ENCODE results near the gene HNRNPDL. TPM values are rescaled to one million over a fixed set of nuclear protein-coding genes. Genes with fewer than 3 reads are reported as not detected.
"Not testable (repeated sequence)": the region's sequence is repeated elsewhere in the genome, so short reads cannot be mapped to it uniquely, and the experiment has no call there.

Gene HNRNPDL
- total and polyA plus RNA-seq, 2 of the 13 experiments (the other 11 are each of a cell fraction or from before 2014, with no cell fraction given), result 167 to 414 TPM

- no TSS peak for BruUV-seq (replicated peaks)
- TF ChIP-seq CBX5 (CRISPR knock-in tag; IDR thresholded peaks at IDR 0.05; ENCODE audit: borderline replicate concordance) (no peak), GABPA (IDR thresholded peaks at IDR 0.05; ENCODE audit: low read depth, low read length) (no peak), GABPA (CRISPR knock-in tag; IDR thresholded peaks at IDR 0.05; ENCODE audit: low read depth) (no peak), ZNF564 (CRISPR knock-in tag; IDR thresholded peaks at IDR 0.05) (no peak), FOXA3 (CRISPR knock-in tag; IDR thresholded peaks at IDR 0.05) (no peak), LRRFIP1 (CRISPR knock-in tag; conservative IDR thresholded peaks at IDR 0.05) (no peak), NFYC (CRISPR knock-in tag; IDR thresholded peaks at IDR 0.05) (peak; percentile 47), MAFG (CRISPR knock-in tag; IDR thresholded peaks at IDR 0.05) (no peak), ZNF30 (CRISPR knock-in tag; IDR thresholded peaks at IDR 0.05) (no peak), ZMYM4 (CRISPR knock-in tag; IDR thresholded peaks at IDR 0.05) (0 out of 2 replicates have a peak, but pooled peaks have one; percentile 38), MTA1 (CRISPR knock-in tag; IDR thresholded peaks at IDR 0.05; ENCODE audit: borderline replicate concordance) (no peak), MAFF (IDR thresholded peaks at IDR 0.05; ENCODE audit: low read depth, low read length) (peak; percentile 73), NFYB (CRISPR knock-in tag; IDR thresholded peaks at IDR 0.05) (peak; percentile 63; the same call in 1 of the 2 replicates), RFX5 (IDR thresholded peaks at IDR 0.05; ENCODE audit: low read depth, low read length) (no peak), PITX1 (CRISPR knock-in tag; IDR thresholded peaks at IDR 0.05) (no peak), ZNF333 (CRISPR knock-in tag; IDR thresholded peaks at IDR 0.05; ENCODE audit: borderline replicate concordance) (no peak), MAFK (conservative IDR thresholded peaks at IDR 0.05 in 1 of 2, IDR thresholded peaks at IDR 0.05 in 1 of 2; ENCODE audit: low read length in 2 of 2) (peak; percentile 42 to 62)
- in situ Hi-C loops (cut with HindIII; ENCODE audit: extremely low pct_ligation_motif_present, low pct_unique_long_range_greater_than_20kb) (loop anchor here (5.0 kb wide), 1 partner anchor 39 kb away; no protein-coding TSS in a partner anchor), intact Hi-C loops (cut with micrococcal nuclease; ENCODE audit: unreplicated experiment) (no loop called here)
- no peaks in the 10 kb centered on the region for H3K36me3 ChIP-seq (replicated peaks in 1 of 2; ENCODE audit: control insufficient read depth in 1 of 2, insufficient read depth in 2 of 2, low read length in 2 of 2)
- H3K4me1 ChIP-seq (ENCODE audit: insufficient read depth, low read length), result peaks cover 20% of the 10 kb centered on the region
- ATAC-seq (no peak; the same call in 2 of the 3 replicates), FAIRE-seq (no peak), DNase-seq (ENCODE audit: low spot score) (no peak)
- H4K20me1 ChIP-seq (ENCODE audit: insufficient read depth, low read length), result no peaks in the 10 kb centered on the region
- CTCF ChIA-PET (ENCODE audit: low intra/inter-chr PET ratio, low total read pairs), result no interaction called here
- H3K9me3 ChIP-seq (ENCODE audit: low read length), result no peaks in the 10 kb centered on the region
- no peak overlapping the region for H3K4me3 ChIP-seq (replicated peaks in 1 of 3; ENCODE audit: insufficient read depth in 1 of 3, low read depth in 2 of 3, low read length in 3 of 3)
- no peaks in the 10 kb centered on the region for H3K79me2 ChIP-seq (ENCODE audit: insufficient read depth, low read length)
- 63% methylated on average over 11 of the region's 12 CpGs for WGBS (ENCODE audit: low lambda C conversion rate)
- H2AFZ ChIP-seq (ENCODE audit: low read length), result no peak overlapping the region
- POLR2A ChIA-PET, result interaction anchor here (2.7 kb wide), 1 partner anchor 14 kb away, joined by 9 read pairs; the partner anchor contains the start of gene HNRNPDL
- H3K27ac ChIP-seq (ENCODE audit: extremely low read length, insufficient read depth, low read length), result no peak overlapping the region
- no peak overlapping the region for H3K9ac ChIP-seq (ENCODE audit: insufficient read depth, low read depth, low read length)
- peak overlapping the region; percentile 15; the same call in 1 of the 2 replicates for H3K4me2 ChIP-seq (ENCODE audit: low read depth, low read length)
- no peaks in the 10 kb centered on the region; a peak in 1 of 5 replicates for H3K27me3 ChIP-seq (ENCODE audit: control insufficient read depth in 1 of 2, insufficient read depth in 2 of 2, low read length in 2 of 2)
These were observed 14.3 kb downstream of the HNRNPDL start for GRCh38 chr4:82415922-82416365.

- H3K9me3 ChIP-seq (ENCODE audit: low read length); H3K27ac ChIP-seq (ENCODE audit: extremely low read length, insufficient read depth, low read length); H3K4me3 ChIP-seq (replicated peaks in 1 of 3; ENCODE audit: insufficient read depth in 1 of 3, low read depth in 2 of 3, low read length in 3 of 3); FAIRE-seq; H4K20me1 ChIP-seq (ENCODE audit: insufficient read depth, low read length); H3K36me3 ChIP-seq (replicated peaks in 1 of 2; ENCODE audit: control insufficient read depth in 1 of 2, insufficient read depth in 2 of 2, low read length in 2 of 2); intact Hi-C loops (cut with micrococcal nuclease; ENCODE audit: unreplicated experiment); BruUV-seq (replicated peaks); H3K79me2 ChIP-seq (ENCODE audit: insufficient read depth, low read length); H3K27me3 ChIP-seq (ENCODE audit: control insufficient read depth in 1 of 2, insufficient read depth in 2 of 2, low read length in 2 of 2); DNase-seq (ENCODE audit: low spot score); H2AFZ ChIP-seq (ENCODE audit: low read length); H3K9ac ChIP-seq (ENCODE audit: insufficient read depth, low read depth, low read length); ATAC-seq; H3K4me2 ChIP-seq (ENCODE audit: low read depth, low read length); CTCF ChIA-PET (ENCODE audit: low intra/inter-chr PET ratio, low total read pairs): not testable (repeated sequence)
- H3K4me1 ChIP-seq (ENCODE audit: insufficient read depth, low read length), result peaks cover 25% of the 10 kb centered on the region
- POLR2A ChIA-PET, result interaction anchor here (2.7 kb wide), 1 partner anchor 15 kb away, joined by 9 read pairs; the partner anchor contains the start of gene HNRNPDL
- 69% methylated on average over 11 of the region's 11 CpGs for WGBS (ENCODE audit: low lambda C conversion rate)
- in situ Hi-C loops (cut with HindIII; ENCODE audit: extremely low pct_ligation_motif_present, low pct_unique_long_range_greater_than_20kb), result loop anchor here (5.0 kb wide), 1 partner anchor 38 kb away; no protein-coding TSS in a partner anchor
These were observed 15.2 kb downstream of the HNRNPDL start for GRCh38 chr4:82415061-82415460.
